Measurements from ENCODE around the gene ERC2.

ERC2 gene

DNA sequence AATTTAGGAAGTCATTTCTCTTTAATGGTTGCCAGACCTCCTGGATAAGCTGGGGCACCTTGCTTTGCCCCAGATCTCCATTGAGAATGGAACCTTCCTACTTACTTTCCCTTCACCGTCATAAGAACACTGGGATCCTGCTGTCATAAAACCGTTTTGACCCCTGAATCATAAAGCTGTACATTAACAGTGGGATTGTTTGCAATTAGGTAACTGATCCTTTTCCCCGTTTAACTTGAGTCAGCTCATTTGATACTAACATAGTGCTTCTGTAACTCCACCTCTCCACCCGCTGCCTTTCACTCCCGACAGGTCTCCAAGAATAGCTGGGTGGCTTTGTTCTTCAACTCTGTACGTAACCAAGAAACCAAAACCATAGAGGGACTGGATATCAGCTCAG lies 673.0 kb downstream of the ERC2 start:
- no peak for DNase-seq (ENCODE audit: low read depth)

DNA sequence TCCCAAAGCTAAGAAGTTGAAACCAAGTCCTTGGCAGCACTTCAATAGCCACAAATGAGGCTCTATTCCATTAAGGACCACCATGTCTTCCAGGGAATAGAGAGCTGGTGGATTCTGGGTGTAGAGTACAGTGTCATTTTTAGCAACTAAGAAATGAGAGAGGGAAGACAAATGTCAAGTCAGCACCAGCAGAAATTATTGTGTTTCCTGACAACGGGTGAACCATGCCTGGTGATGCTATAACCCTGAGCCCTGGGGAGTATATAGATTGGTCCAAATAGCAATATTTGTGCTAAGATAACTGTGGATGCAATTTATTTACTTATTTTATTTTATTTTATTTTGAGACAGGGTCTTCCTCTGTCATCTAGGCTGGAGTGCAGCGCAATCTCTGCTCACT lies 675.5 kb downstream of the ERC2 start:
- DNase-seq (ENCODE audit: low read depth) = no peak

DNA sequence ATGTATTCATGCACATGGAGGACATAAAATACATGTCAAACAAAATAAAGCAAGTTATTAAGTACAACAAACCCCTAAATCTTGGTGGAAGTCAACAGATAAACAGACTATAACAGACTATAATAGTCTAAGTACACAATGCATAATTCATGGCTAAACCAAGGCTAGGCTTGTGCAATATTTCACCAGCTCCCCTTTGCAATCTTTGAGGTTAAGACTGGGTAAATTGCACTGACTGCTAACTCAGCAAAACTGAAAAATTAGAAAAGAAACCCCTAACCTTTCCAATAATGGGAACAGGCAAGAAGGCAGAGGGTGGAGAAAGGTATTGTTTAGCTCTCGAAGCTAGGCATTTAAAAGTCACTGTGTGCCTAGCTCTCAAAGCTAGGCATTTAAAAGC lies 676.3 kb downstream of the ERC2 start:
- DNase-seq (ENCODE audit: low read depth) = no peak

DNA sequence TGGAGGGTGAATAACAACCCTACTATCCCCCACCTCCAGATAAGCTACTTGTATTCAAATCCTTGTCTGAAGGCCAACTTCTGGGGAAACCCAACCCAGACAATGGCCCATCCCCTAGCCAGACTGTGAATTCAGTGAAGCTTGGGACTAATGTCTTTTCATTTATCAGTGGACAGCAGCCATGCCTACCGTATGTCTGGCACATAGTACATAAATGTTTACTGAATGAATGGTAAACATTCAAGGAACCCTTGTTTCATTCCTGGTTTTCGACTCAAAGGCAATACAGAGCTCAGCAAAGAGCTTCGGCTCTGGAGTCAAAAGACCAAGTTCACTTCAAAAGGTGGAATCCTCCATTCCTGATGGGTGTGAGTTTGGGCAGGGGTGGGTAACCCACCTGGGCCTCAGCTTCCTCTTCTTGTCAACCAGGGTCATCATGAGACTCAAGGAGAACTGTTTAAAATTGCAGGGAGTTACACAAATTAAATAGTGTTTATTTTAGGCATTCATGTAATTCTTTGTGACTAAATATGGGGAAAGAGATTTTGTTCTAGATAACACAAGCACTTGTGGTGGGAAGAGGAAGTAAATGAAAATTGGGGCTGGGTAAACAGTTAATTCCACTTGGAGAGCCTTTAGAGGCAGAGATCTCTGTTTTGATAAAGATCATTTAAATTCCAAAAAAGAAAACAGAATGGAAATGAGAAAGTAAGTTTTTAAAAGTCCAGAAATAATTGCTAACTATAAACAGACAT lies 677.5 kb downstream of the ERC2 start:
- DNase-seq (ENCODE audit: low read depth) = no peak

DNA sequence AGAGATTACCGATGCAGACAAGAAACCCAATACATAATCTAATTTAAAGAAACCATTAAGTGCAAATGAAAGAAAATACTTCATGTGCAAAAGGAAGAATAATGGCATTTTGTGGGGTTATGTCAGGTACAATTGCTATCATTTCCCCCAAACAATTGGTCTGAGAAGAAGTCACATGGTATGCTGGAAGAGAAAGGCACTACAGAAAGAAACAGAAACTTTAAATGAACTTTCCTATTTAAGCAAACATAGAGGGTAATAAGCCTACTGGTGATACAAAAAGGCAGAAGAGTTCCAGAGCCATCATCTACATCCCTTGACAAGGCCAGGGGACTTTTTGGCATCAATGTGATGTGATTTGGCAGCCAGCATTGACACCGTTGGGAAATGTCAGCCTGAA lies 678.8 kb downstream of the ERC2 start:
- DNase-seq (ENCODE audit: low read depth) = no peak

DNA sequence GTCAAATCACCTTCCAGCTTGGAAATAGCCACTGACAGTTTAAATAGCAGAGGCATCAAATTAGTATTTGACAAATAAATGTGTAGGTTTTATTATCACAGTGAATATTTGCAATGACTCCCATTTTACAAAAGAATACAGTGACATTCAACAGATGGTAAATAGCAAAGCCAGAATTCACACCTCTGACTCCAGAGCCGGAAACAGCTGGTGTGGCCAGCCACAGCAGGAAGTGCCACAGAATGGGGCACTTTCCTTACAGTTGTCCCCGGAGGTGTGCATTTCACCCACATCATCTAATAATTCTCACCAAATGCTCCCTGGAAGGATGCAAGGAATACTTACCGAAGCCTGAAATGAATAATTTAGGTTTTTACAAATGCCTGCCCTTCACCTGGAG lies 685.5 kb downstream of the ERC2 start:
- no peak for DNase-seq (ENCODE audit: low read depth)

DNA sequence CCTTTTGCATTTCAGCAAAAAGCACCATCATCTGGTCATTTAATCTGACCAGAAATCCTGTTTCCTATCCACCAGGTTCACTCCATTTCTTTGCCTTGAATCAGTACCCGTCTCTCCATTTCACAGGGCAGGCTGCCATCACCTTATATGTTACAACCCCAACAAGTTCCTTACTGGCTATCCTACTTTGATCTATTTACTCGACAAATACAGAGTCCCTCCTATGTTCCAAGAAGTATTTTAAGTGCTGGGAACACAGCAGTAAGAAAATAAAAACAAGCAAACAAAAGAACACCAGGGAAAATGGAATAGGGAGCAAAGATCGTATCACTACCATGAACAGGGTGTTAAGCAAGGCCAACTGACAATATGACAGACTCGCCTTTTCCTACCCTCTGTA lies 685.9 kb downstream of the ERC2 start:
- DNase-seq (ENCODE audit: low read depth) = no peak

DNA sequence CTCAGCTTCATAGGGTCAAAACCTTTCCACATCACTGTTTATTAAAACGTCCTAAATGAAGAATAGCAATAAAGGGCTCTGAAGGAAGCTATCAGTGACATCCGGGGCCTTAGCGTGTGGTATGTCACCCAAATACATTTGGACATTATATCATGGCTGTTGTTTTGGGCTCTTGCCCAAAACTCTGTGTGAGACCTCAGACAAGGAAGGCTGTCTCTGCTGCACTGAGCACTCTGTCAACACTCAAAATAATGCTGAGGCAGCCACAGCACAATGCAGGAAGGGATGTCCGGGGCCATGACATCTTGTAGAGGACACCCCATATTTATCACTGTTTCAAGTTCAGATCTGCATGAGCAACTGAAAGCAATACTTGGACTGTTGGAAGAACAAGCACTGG lies 687.4 kb downstream of the ERC2 start:
- no peak for DNase-seq (ENCODE audit: low read depth)

DNA sequence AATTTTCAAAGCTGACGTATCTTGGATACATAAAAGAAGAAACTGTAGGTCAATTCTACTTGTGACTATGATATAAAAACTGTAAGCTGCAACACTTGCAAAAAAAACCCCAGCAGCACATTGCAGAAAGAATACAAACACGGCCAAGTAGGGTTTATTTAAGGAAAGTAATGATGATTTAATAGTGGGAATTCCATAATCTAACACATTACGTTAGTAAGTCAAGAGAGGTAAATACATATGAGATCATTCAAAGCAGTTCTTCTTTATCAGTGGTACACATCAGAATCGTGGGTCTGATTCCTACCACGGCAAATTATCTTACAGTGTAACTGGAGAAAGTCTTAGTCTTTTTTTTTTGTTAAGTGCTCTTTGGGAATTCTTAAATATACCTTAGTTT lies 688.7 kb downstream of the ERC2 start:
- no peak for DNase-seq (ENCODE audit: low read depth)

DNA sequence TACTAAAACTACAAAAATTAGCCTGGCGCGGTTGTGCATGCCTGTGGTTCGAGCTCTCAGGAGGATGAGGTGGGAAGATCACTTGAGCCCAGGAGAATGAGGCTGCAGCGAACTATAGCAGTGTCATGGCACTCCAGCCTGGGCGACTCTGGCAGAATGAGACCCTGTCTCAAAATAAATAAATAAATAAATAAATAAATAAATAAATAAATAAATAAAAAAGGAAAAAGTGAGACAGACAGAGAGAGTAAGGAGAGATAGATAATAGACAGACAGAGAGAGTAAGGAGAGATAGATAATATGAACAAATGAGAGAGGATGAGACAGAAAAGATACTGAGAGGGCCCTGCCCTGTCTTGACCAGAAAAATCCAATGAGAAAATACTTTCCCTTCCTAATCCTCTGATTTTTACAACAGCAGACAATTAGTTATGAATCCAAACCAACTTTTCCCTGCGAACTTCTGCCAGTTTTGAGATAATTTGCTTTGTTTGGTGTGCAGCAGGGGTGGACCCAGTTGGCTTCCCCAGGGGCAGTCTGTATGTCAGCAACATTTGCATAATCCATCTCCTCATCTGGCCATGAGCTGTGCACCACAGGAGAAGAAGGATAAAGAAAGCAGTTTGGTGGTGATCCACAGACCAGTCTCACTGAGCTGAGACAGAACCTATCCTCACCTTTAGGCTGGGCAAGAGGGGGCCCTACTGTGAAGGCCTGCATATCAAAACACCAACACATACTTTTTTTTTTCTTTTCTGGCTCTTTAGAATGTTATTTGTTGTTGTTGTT lies 692.7 kb downstream of the ERC2 start:
- no peak for DNase-seq (ENCODE audit: low read depth)

DNA sequence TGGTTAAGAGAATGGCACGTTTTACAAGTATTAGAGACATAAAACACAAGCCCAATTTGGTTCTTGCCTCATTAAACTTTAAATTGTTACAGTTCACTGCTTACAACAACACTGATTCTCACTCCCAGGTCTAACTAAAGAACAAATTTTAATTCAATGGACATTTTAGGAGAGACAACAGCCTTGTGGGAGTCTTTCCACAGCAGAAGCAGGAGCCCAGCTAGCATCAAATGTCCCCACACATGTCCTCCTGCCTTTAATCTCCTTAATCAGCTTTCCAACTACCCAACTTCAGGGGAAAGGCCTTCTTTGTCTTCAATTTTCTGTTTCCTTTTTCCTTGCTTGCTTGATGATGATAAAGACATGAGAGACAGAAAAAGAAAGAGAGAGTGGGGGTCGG lies 693.4 kb downstream of the ERC2 start:
- no peak for DNase-seq (ENCODE audit: low read depth)

DNA sequence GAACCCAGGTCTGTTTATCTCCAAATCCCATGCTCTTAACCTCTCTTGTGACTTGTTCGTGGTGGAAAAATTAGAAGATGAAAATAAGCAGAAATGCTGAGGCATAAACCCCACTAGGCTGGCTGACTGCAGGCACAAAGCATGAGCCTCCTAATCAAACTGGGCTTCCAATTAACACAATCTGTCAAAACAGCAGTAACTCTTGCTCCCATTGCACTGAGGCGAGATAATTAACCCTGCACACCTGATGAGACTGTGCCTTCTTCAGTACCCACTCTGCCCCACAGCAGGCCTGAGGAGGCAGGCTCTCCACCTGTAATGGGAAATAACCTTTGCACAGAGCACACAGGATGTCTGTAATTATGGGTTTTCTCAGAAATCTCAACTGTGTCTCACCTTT lies 696.8 kb downstream of the ERC2 start:
- no peak for DNase-seq (ENCODE audit: low read depth)

DNA sequence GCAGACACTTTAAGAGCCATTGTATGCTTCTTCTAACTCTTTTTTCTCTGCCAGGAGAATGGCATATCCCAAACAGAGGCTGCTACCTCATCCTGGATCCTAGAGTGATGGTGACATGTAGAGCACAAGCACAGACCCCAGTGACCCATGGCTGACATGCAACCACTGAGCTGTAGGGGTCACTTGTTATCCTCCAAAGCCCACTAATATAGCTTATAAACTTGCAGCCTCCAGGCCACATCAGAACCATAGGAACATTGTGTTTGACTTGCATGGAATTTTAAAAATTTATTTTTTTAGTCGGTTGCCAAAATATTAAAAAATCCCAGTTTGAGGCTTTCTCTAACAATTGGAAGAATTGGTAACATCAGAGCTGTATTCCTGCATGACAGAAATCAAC lies 698.2 kb downstream of the ERC2 start:
- DNase-seq (ENCODE audit: low read depth) = no peak

DNA sequence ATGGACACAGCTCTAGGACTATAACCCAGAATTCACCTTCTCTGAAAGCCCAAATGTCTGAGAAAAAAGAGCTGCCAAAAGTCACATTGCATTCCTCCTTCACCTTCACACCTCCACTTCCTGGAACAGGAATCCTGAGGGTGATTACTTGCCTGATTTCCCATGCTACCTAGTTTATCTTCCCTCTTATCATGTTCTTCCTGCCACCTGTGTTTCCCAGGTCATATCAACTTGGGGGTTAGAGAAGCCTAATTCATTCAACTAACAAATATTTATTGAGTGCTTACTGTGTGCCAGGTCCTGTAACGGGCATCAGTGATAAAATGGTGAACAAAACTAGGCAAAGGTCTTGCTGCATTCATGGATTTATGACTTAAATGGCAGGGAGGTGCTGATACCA lies 701.5 kb downstream of the ERC2 start:
- DNase-seq (ENCODE audit: low read depth) = no peak

DNA sequence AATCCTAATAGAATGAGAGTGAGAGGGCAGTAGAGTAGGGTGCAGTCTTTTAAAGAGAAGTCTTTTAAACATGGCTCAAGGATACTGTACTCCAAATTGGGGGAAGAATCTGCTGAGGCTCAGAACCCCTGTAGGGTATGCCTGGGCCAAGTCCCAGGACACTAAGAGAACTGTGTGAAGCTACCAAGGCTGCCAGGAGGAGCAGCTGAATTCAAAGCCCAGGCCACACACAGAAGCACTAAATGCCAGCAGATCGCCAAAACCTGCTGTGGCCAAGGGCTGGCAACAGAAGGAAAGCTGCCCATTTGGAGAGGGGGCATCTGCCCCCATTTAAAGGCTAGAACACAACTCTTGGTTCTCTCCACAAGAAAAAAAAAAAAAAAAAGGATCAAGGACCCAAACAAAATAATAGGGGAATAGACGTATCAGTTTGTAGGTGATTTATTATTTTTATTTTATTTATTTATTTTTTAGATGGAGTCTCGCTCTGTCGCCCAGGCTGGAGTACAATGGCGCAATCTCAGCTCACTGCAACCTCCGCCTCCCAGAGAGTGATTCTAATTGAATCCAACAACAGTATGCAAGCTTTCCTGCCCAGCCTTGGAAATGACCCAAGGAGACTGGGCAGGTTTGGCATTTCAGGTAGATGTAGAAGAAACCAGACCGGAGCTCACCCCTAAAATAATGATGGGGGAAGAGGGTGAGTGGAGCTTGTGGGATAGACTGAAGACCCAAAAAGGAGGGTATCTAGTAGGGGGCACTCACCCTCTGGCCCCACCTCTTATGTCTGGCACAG lies 702.2 kb downstream of the ERC2 start:
- no peak for DNase-seq (ENCODE audit: low read depth)

DNA sequence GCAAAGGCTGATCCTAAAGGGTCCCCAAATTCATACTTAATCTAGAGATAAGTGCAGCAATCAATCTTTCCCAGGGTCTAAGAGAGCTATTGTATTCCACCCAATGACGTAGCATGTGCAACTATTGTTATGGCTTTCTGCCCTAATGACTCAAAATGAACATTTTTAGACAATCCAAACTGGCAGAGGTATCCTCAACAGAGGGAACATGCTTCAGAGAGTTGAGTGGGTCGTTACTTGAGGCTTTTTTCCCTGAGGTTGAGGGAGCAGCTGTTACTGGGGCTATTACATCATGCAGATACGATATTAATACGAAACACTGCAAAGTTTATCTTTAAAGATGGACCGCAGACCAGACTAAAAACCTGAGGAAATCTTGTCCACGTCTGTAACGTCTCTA lies 702.9 kb downstream of the ERC2 start:
- DNase-seq (ENCODE audit: low read depth) = no peak

DNA sequence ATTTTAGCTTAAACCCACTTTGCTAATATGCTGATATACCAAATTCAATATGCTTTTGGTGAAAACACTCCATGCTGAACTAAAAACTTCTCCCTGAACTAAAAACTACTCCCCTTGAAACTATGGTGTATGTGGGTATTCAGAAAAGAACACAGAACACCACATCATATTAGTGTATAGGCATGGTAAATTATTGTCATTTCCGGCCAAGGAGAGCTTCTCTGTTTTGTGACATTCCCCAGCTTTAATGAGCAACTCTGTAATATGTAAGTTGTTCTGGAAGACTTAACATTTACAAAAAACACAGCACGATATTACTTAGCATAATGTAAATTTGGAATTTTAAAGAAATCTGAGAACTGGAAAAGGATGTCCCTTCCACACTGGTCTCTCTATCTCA lies 711.3 kb downstream of the ERC2 start:
- no peak for DNase-seq (ENCODE audit: low read depth)

DNA sequence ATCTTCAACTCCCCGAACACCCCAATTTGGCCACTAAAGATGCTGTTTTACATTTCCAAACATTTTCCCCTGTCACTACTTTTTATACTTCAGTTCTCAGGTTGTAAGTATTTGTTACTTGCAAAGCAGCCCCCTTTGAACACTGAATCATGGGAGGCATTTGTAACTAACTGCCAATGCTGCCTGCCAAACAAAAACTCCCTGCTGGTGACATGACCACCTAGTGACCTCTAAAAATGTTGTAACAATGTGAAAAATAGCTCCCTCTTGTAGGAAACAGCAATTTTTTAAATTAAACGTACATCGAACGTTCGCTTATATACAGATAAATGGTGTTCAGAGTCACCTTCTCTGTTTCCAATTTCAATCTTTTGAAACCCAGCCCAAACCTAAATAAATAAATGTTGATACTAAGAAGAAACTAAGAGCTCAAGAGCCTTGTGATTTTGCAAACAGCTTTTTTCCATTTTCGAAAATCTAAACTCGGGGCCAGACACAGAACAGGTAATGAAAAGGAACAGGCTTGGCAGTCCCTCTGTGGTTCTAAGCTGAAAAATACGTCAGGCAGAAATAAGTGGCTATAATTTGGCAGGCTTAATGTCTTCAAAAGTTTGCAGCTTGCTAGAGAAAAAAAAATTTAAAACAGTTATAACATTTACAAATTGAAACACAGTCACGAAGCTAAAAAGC lies 712.6 kb downstream of the ERC2 start:
- no peak for DNase-seq (ENCODE audit: low read depth)

DNA sequence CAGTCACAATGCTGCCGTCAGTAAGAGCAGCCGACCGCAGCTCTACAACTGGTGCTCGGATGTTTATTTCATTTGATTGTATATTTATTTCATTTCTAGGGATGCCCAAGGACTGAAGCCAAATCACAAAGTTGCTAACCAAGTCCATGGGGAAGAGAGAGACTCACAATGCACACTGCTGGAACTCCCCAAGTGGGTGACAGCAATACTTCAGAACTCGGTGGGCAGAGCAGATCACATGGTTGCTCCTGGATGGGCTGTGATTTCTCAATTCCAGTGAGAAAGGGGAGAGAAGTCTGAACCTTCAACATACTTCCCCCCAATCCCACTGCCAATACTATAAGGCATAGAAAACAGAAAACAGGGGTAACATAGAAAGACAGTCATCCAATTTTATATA lies 715.4 kb downstream of the ERC2 start:
- DNase-seq (ENCODE audit: low read depth) = no peak

DNA sequence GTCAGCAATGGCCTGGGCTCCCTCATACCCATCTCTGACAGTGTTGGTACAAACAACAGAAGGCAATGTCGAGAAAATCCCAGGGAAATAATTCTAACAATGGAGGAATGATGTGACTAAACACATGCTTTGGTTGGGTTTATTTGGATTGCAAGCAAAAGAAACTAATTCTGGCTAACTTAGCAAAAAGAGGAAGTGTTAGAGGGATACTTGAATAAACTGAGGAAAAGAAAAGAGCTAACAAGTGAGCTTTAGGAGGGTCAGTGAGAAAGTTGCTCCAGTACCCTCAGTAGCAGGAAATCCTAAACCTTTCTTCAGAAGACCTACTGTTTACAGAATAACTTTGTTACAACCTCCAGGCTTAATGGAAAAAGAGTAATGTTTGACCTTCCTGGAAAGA lies 716.5 kb downstream of the ERC2 start:
- no peak for DNase-seq (ENCODE audit: low read depth)

DNA sequence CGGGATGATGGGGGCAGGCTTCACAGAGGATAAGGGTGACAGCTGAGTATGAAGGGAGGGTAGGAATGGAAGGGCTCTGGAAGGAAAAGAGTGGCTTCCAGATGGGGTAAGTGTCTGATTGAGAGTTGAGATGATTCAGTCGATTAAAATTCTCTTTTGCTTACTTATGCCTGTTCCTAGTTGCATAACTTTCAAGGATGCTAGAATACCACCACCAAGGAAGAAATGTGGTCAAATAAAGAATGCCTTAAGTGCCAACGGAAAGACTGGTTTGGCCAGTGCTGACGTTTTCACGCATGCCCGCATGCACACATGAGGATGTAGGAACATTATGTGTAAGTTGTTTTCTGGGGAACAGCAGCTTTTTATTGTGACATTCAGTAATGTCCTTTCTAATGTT lies 717.7 kb downstream of the ERC2 start:
- DNase-seq (ENCODE audit: low read depth) = no peak

DNA sequence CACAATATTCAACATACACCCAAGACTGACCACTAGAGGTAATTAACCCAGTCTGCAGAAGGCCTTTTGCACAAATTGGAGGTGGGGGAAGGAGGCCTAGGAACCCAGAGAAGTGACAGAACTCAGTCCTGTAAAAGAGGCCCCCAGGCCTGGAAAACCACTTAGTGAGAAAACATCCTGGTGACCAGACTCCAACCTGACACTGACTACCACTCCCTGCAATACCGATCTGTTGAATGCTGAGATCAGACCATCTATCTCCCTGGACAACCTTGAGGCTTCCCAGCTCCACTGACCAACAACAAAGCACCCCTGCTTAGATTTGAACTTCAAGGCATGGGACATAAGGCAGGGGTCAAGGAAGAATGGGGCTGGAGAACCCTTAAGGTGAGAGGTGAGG lies 719.2 kb downstream of the ERC2 start:
- no peak for DNase-seq (ENCODE audit: low read depth)

Measured in stimulated activated CD8-positive, alpha-beta memory T cell treated with anti-CD3 and anti-CD28 coated beads, Interleukin-15, amount 100 ng/mL, for 24 hours (primary cell).